Liver (tissue), 9 donors: ENCODE data around the gene OR4Q2. TPM values are rescaled to one million over a fixed set of nuclear protein-coding genes. Genes with fewer than 3 reads are reported as not detected.
"Not testable (repeated sequence)": the region's sequence is repeated elsewhere in the genome, so short reads cannot be mapped to it uniquely, and the experiment has no call there.

Experiments used
- DNase-seq: peaks from one replicate; pipeline ENCODE4 v3.0.0-alpha.2; 2017; ENCODE audit warnings: low spot score
- H3K27ac ChIP-seq, 2 donors: one replicate each; pipeline ENCODE4 v1.7.0; 2013; ENCODE audit warnings: inconsistent platforms in 2 of 2, low read length in 2 of 2, control low read depth in 1 of 2, low read depth in 1 of 2, mild to moderate bottlenecking in 1 of 2
- H3K27me3 ChIP-seq, 4 donors: one replicate each; pipeline versions ENCODE4 v1.6.1 to v1.7.0; 2013; ENCODE audit warnings: low read length in 3 of 4, inconsistent platforms in 1 of 4, mild to moderate bottlenecking in 1 of 4, moderate library complexity in 1 of 4; ENCODE audit not compliant: control insufficient read depth in 4 of 4, insufficient read depth in 4 of 4
- H3K36me3 ChIP-seq, 4 donors: one replicate each; pipeline versions ENCODE4 v1.6.1 to v1.7.0; 2013; ENCODE audit warnings: low read length in 3 of 4, mild to moderate bottlenecking in 3 of 4, low read depth in 1 of 4, moderate library complexity in 1 of 4; ENCODE audit not compliant: control insufficient read depth in 4 of 4, insufficient read depth in 3 of 4
- H3K4me1 ChIP-seq, 4 donors: one replicate each; pipeline versions ENCODE4 v1.6.1 to v1.7.0; 2013; ENCODE audit warnings: low read length in 3 of 4, mild to moderate bottlenecking in 3 of 4, moderate library complexity in 1 of 4; ENCODE audit not compliant: control insufficient read depth in 4 of 4, insufficient read depth in 4 of 4
- H3K4me3 ChIP-seq, 3 donors: one replicate each; pipeline versions ENCODE4 v1.6.1 to v1.7.0; 2013; ENCODE audit warnings: low read length in 3 of 3, control low read depth in 1 of 3, low read depth in 1 of 3, mild to moderate bottlenecking in 1 of 3
- H3K9ac ChIP-seq, 2 donors: one replicate each; pipeline ENCODE4 v1.7.0; 2013; ENCODE audit warnings: low read length in 2 of 2, mild to moderate bottlenecking in 2 of 2, moderate library complexity in 2 of 2, control low read depth in 1 of 2, low read depth in 1 of 2
- H3K9me3 ChIP-seq, 4 donors: one replicate each; pipeline versions ENCODE4 v1.6.1 to v1.7.0; 2013; ENCODE audit warnings: low read length in 3 of 4; ENCODE audit not compliant: control insufficient read depth in 4 of 4
- EGR1 ChIP-seq, 2 donors: IDR thresholded peaks; 2 replicates each; pipeline ENCODE4 v1.6.1; 2016 to 2018; ENCODE audit warnings: antibody characterized with exemption in 2 of 2, low read depth in 2 of 2
- FOXA1 ChIP-seq: IDR thresholded peaks from 2 replicates; pipeline ENCODE4 v1.6.1; 2016; ENCODE audit warnings: antibody characterized with exemption
- FOXA2 ChIP-seq: IDR thresholded peaks from 2 replicates; pipeline ENCODE4 v1.6.1; 2016; ENCODE audit warnings: antibody characterized with exemption
- GABPA ChIP-seq, 2 donors: IDR thresholded peaks in 1 of 2; conservative IDR thresholded peaks in 1 of 2; 2 replicates each; pipeline ENCODE4 v1.6.1; 2016; ENCODE audit warnings: antibody characterized with exemption in 2 of 2, mild to moderate bottlenecking in 1 of 2, moderate library complexity in 1 of 2
- HNF4A ChIP-seq, 2 donors: conservative IDR thresholded peaks; 2 replicates each; pipeline ENCODE4 v1.6.1; 2016; ENCODE audit warnings: antibody characterized with exemption in 2 of 2, mild to moderate bottlenecking in 2 of 2
- HNF4G ChIP-seq: IDR thresholded peaks from 2 replicates; pipeline ENCODE4 v1.6.1; 2016; ENCODE audit warnings: antibody characterized with exemption
- JUND ChIP-seq, 2 donors: IDR thresholded peaks; 2 replicates each; pipeline ENCODE4 v1.6.1; 2016; ENCODE audit warnings: antibody characterized with exemption in 2 of 2
- MAX ChIP-seq: IDR thresholded peaks from 2 replicates; pipeline ENCODE4 v1.6.1; 2016; ENCODE audit warnings: antibody characterized with exemption
- NR2F2 ChIP-seq: IDR thresholded peaks from 2 replicates; pipeline ENCODE4 v1.6.1; 2016; ENCODE audit warnings: antibody characterized with exemption
- RAD21 ChIP-seq, 2 donors: IDR thresholded peaks; 2 replicates each; pipeline ENCODE4 v1.6.1; 2016; ENCODE audit warnings: antibody characterized with exemption in 2 of 2, mild to moderate bottlenecking in 2 of 2
- RXRA ChIP-seq, 2 donors: IDR thresholded peaks; 2 replicates each; pipeline ENCODE4 v1.6.1; 2017 to 2018; ENCODE audit warnings: antibody characterized with exemption in 2 of 2, mild to moderate bottlenecking in 1 of 2
- SP1 ChIP-seq: IDR thresholded peaks from 2 replicates; pipeline ENCODE4 v1.6.1; 2018; ENCODE audit warnings: antibody characterized with exemption, mild to moderate bottlenecking
- TAF1 ChIP-seq: conservative IDR thresholded peaks from 2 replicates; pipeline ENCODE4 v1.6.1; 2016; ENCODE audit warnings: antibody characterized with exemption, mild to moderate bottlenecking
- YY1 ChIP-seq: IDR thresholded peaks from 2 replicates; pipeline ENCODE4 v1.6.1; 2016; ENCODE audit warnings: antibody characterized with exemption, mild to moderate bottlenecking
- ZBTB33 ChIP-seq: IDR thresholded peaks from 2 replicates; pipeline ENCODE4 v1.6.1; 2016; ENCODE audit warnings: antibody characterized with exemption
- WGBS: extraction: QIAGEN DNeasy Blood & Tissue Kit; methylation state at CpG from one replicate; pipeline ENCODE4 v1.1.7; 2013; 5-methylcytosine and 5-hydroxymethylcytosine counted together
- polyA plus RNA-seq, 2 donors: library from polyadenylated mRNA; stranded (reverse) in 1 of 2; unstranded in 1 of 2; fragments of 200-250 nt in 1 of 2; fragments of >200 nt in 1 of 2; fragmentation: Nextera tagmentation in 1 of 2; extraction: Ambion mirVana in 1 of 2; gene quantifications; one replicate each; pipeline versions ENCODE4 v1.2.1 to v1.2.3, GENCODE V29; 2013 to 2015
- total RNA-seq, 2 donors: library from RNA; depleted of rRNA; stranded (reverse); fragments of >200 nt; gene quantifications; one replicate each; pipeline ENCODE4 v1.2.3, GENCODE V29; 2014
- TF ChIP-seq, protein P1 (sequence below): fragments of 150-350 bp; IDR thresholded peaks from 2 replicates; pipeline ENCODE4 v1.5.1; 2017; ENCODE audit warnings: improper control_type of control experiment, low read depth, low read length; ENCODE audit not compliant: missing input control
- TF ChIP-seq, protein P2 (sequence below): IDR thresholded peaks from 2 replicates; pipeline ENCODE4 v1.6.1; 2016; ENCODE audit warnings: antibody characterized with exemption, mild to moderate bottlenecking
- TF ChIP-seq, protein P3 (sequence below): IDR thresholded peaks from 2 replicates; pipeline ENCODE4 v1.6.1; 2016; ENCODE audit warnings: antibody characterized with exemption
- donor health status: healthy.
- donor health status: healthy.
- donor health status: healthy.
- donor health status: healthy.
- donor health status: healthy.

Gene OR4Q2
- not detected for total RNA-seq
- polyA plus RNA-seq, result not detected

- Histone ChIP-seq H3K9me3 (no peaks in the 10 kb centered on the region), H3K4me1 (no peaks in the 10 kb centered on the region), H3K36me3 (no peaks in the 10 kb centered on the region), H3K4me3 (no peak within 1 kb of the TSS), H3K27ac (no peak within 1 kb of the TSS), H3K27me3 (no peaks in the 10 kb centered on the region), H3K9ac (no peak within 1 kb of the TSS)
- no peak for DNase-seq
- no peak for TF ChIP-seq NR2F2
- TF ChIP-seq TAF1, result no peak
- TF ChIP-seq MAX, result no peak
- TF ChIP-seq JUND (IDR thresholded peaks at IDR 0.05), result no peak
- TF ChIP-seq RXRA (IDR thresholded peaks at IDR 0.05), result no peak
- TF ChIP-seq, protein P1, sequence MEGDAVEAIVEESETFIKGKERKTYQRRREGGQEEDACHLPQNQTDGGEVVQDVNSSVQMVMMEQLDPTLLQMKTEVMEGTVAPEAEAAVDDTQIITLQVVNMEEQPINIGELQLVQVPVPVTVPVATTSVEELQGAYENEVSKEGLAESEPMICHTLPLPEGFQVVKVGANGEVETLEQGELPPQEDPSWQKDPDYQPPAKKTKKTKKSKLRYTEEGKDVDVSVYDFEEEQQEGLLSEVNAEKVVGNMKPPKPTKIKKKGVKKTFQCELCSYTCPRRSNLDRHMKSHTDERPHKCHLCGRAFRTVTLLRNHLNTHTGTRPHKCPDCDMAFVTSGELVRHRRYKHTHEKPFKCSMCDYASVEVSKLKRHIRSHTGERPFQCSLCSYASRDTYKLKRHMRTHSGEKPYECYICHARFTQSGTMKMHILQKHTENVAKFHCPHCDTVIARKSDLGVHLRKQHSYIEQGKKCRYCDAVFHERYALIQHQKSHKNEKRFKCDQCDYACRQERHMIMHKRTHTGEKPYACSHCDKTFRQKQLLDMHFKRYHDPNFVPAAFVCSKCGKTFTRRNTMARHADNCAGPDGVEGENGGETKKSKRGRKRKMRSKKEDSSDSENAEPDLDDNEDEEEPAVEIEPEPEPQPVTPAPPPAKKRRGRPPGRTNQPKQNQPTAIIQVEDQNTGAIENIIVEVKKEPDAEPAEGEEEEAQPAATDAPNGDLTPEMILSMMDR, result no peak
- TF ChIP-seq SP1, result no peak
These were observed at the start of gene OR4Q2 for GRCh38 chr14:20001863-20002262. TSS of gene OR4Q2 (plus strand) at chr14:20002163.

- H3K4me3 ChIP-seq, DNase-seq, H3K36me3 ChIP-seq, H3K9me3 ChIP-seq, H3K9ac ChIP-seq, H3K27ac ChIP-seq, H3K4me1 ChIP-seq, H3K27me3 ChIP-seq: not testable (repeated sequence)
- 57% methylated on average over 2 of the region's 2 CpGs for WGBS
These were observed 32.2 kb upstream of the OR4Q2 start for GRCh38 chr14:19969735-19970134.

DNA sequence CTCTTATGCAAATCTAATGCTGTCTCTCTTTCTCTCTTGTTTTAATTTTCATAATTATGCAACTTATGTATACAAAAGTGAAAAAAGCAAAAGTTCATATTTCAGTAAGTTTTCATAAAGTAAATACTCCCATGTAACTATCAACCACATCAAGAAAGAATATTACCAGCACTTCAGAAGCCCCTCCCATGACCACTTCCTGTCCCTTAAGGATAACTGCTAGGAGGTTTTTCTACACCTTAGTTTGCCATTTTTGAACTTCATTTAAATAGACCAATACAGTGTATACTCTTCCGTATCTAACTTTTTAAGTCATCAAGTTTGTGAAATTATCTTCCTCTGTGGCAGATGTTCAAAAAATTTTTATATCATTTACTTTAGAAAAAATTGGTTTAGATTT, 27.1 kb upstream of the OR4Q2 start:
- TF ChIP-seq EGR1 (IDR thresholded peaks at IDR 0.05; ENCODE audit: low read depth in 2 of 2), result no peak
- TF ChIP-seq HNF4A (conservative IDR thresholded peaks at IDR 0.05), result no peak
- TF ChIP-seq, protein P2, sequence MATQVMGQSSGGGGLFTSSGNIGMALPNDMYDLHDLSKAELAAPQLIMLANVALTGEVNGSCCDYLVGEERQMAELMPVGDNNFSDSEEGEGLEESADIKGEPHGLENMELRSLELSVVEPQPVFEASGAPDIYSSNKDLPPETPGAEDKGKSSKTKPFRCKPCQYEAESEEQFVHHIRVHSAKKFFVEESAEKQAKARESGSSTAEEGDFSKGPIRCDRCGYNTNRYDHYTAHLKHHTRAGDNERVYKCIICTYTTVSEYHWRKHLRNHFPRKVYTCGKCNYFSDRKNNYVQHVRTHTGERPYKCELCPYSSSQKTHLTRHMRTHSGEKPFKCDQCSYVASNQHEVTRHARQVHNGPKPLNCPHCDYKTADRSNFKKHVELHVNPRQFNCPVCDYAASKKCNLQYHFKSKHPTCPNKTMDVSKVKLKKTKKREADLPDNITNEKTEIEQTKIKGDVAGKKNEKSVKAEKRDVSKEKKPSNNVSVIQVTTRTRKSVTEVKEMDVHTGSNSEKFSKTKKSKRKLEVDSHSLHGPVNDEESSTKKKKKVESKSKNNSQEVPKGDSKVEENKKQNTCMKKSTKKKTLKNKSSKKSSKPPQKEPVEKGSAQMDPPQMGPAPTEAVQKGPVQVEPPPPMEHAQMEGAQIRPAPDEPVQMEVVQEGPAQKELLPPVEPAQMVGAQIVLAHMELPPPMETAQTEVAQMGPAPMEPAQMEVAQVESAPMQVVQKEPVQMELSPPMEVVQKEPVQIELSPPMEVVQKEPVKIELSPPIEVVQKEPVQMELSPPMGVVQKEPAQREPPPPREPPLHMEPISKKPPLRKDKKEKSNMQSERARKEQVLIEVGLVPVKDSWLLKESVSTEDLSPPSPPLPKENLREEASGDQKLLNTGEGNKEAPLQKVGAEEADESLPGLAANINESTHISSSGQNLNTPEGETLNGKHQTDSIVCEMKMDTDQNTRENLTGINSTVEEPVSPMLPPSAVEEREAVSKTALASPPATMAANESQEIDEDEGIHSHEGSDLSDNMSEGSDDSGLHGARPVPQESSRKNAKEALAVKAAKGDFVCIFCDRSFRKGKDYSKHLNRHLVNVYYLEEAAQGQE, result no peak
- TF ChIP-seq, protein P1, result no peak
- no peak for TF ChIP-seq NR2F2
- TF ChIP-seq FOXA2, result no peak
- TF ChIP-seq RXRA (IDR thresholded peaks at IDR 0.05), result no peak
- TF ChIP-seq FOXA1, result no peak
- TF ChIP-seq MAX, result no peak
- no peak for TF ChIP-seq TAF1
- TF ChIP-seq GABPA (IDR thresholded peaks at IDR 0.05 in 1 of 2, conservative IDR thresholded peaks at IDR 0.05 in 1 of 2), result no peak
- TF ChIP-seq ZBTB33, result no peak
- no peak for TF ChIP-seq YY1
- no peak for TF ChIP-seq RAD21 (IDR thresholded peaks at IDR 0.05)
- TF ChIP-seq HNF4G, result no peak
- TF ChIP-seq JUND (IDR thresholded peaks at IDR 0.05), result no peak
- no peak for TF ChIP-seq SP1
- TF ChIP-seq, protein P3, sequence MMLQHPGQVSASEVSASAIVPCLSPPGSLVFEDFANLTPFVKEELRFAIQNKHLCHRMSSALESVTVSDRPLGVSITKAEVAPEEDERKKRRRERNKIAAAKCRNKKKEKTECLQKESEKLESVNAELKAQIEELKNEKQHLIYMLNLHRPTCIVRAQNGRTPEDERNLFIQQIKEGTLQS, result no peak

More for the DNA sequence above, 27.1 kb upstream of the OR4Q2 start:
- no peak for DNase-seq
- Histone ChIP-seq H3K9ac (no peak overlapping the region), H3K9me3 (no peaks in the 10 kb centered on the region), H3K4me1 (no peaks in the 10 kb centered on the region), H3K27ac (no peak overlapping the region), H3K4me3 (no peak overlapping the region), H3K27me3 (no peaks in the 10 kb centered on the region), H3K36me3 (no peaks in the 10 kb centered on the region)
- WGBS, result 46% methylated on average over 1 of the region's 1 CpG
